ENCODE data around the gene NCBP1.

- TF ChIP-seq CTCF (IDR thresholded peaks at IDR 0.05; ENCODE audit: low read depth, low read length, poor library complexity, severe bottlenecking) (no peak), EZH2phosphoT487 (IDR thresholded peaks at IDR 0.05; ENCODE audit: borderline replicate concordance, low read length) (no peak)
Measured at GRCh38 chr9:97638666-97639065, 5.0 kb downstream of the NCBP1 start.

Measured in DOHH2 (cell line).